WTC11 (cell line): ENCODE results near the gene EPN3. TPM values are rescaled to one million over a fixed set of nuclear protein-coding genes. Genes with fewer than 3 reads are reported as not detected.

Experiments
- ATAC-seq: fragments of 200-7000 bp; cut with Tn5 transposase; 2 replicates; pipeline ENCODE4 v1.10.0; 2021; ENCODE audit warnings: mild to moderate bottlenecking, moderate library complexity
- CTCF ChIA-PET: fragments of 300-600 bp; sonication (Branson Sonifier 250); formaldehyde crosslinking; loops from one replicate; lab custom pipeline; 2021; ENCODE audit warnings: antibody characterized with exemption; lab: Charles Lee
- POLR2A ChIA-PET: fragments of 350-600 bp; sonication (Branson Sonifier 250); formaldehyde crosslinking; loops from one replicate; lab custom pipeline; 2021; ENCODE audit warnings: antibody characterized with exemption; lab: Charles Lee
- DNase-seq: peaks from one replicate; pipeline ENCODE4 v3.0.0; 2021; ENCODE audit warnings: low spot score
- H3K27ac Mint-ChIP-seq: 2 replicates; pipeline ENCODE4 v1.8.0; 2021; ENCODE audit warnings: mixed read lengths
- H3K27me3 Mint-ChIP-seq: 2 replicates; pipeline ENCODE4 v1.8.0; 2021; ENCODE audit warnings: low read depth, mild to moderate bottlenecking, moderate library complexity, mixed read lengths
- H3K36me3 Mint-ChIP-seq: 2 replicates; pipeline ENCODE4 v1.8.0; 2021; ENCODE audit warnings: mixed read lengths
- H3K4me1 Mint-ChIP-seq: 2 replicates; pipeline ENCODE4 v1.8.0; 2022; ENCODE audit warnings: mixed read lengths
- H3K4me3 Mint-ChIP-seq: 2 replicates; pipeline ENCODE4 v1.8.0; 2021; ENCODE audit warnings: mild to moderate bottlenecking, moderate library complexity, mixed read lengths
- H3K9me3 Mint-ChIP-seq: 2 replicates; pipeline ENCODE4 v1.8.0; 2021; ENCODE audit warnings: mixed read lengths
- AFF4 ChIP-seq: sonication (generic); formaldehyde crosslinking; IDR thresholded peaks from 2 replicates; pipeline ENCODE4 v1.8.1; 2023; ENCODE audit warnings: mild to moderate bottlenecking, missing genetic modification reagents, borderline replicate concordance
- ATF1 ChIP-seq: sonication (generic); formaldehyde crosslinking; IDR thresholded peaks from 2 replicates; pipeline ENCODE4 v1.8.1; 2023; ENCODE audit warnings: mild to moderate bottlenecking, moderate library complexity, missing genetic modification reagents
- ERG ChIP-seq: fragments of 250-450 bp; sonication (Bioruptor Pico); IDR thresholded peaks from 2 replicates; pipeline ENCODE4 v1.8.0; 2021; ENCODE audit warnings: mild to moderate bottlenecking
- FOXK1 ChIP-seq: sonication (generic); formaldehyde crosslinking; IDR thresholded peaks from 2 replicates; pipeline ENCODE4 v1.8.0; 2022; ENCODE audit warnings: mild to moderate bottlenecking, moderate library complexity, missing genetic modification reagents
- FOXP1 ChIP-seq: sonication (generic); formaldehyde crosslinking; IDR thresholded peaks from 2 replicates; pipeline ENCODE4 v1.8.0; 2022; ENCODE audit warnings: missing genetic modification reagents, mild to moderate bottlenecking, moderate library complexity, borderline replicate concordance
- MLX ChIP-seq: sonication (generic); formaldehyde crosslinking; IDR thresholded peaks from 2 replicates; pipeline ENCODE4 v1.8.1; 2023; ENCODE audit warnings: mild to moderate bottlenecking, missing genetic modification reagents, moderate library complexity
- MXD4 ChIP-seq: fragments of 250-450 bp; sonication (Bioruptor Pico); IDR thresholded peaks from 2 replicates; pipeline ENCODE4 v1.8.0; 2021; ENCODE audit warnings: mild to moderate bottlenecking, moderate library complexity, borderline replicate concordance
- MYBL2 ChIP-seq: sonication (generic); formaldehyde crosslinking; IDR thresholded peaks from 2 replicates; pipeline ENCODE4 v1.8.1; 2023; ENCODE audit warnings: mild to moderate bottlenecking, moderate library complexity, missing genetic modification reagents
- NFATC4 ChIP-seq: fragments of 250-450 bp; sonication (Bioruptor Pico); IDR thresholded peaks from 2 replicates; pipeline ENCODE4 v1.9.0; 2021; ENCODE audit warnings: mild to moderate bottlenecking
- NFE2L1 ChIP-seq: sonication (generic); formaldehyde crosslinking; IDR thresholded peaks from 2 replicates; pipeline ENCODE4 v1.8.1; 2023; ENCODE audit warnings: missing genetic modification reagents
- TP53 ChIP-seq: sonication (generic); formaldehyde crosslinking; IDR thresholded peaks from 2 replicates; pipeline ENCODE4 v1.8.1; 2023; ENCODE audit warnings: mild to moderate bottlenecking, missing genetic modification reagents
- ZNF121 ChIP-seq: sonication (generic); formaldehyde crosslinking; IDR thresholded peaks from 2 replicates; pipeline ENCODE4 v1.8.0; 2023; ENCODE audit warnings: missing genetic modification reagents
- ZNF317 ChIP-seq: sonication (generic); formaldehyde crosslinking; IDR thresholded peaks from 2 replicates; pipeline ENCODE4 v1.8.1; 2023; ENCODE audit warnings: low read depth, mild to moderate bottlenecking, moderate library complexity, missing genetic modification reagents, borderline replicate concordance
- ZNF396 ChIP-seq: fragments of 250-450 bp; sonication (Bioruptor Pico); IDR thresholded peaks from 2 replicates; pipeline ENCODE4 v1.8.0; 2021; ENCODE audit warnings: mild to moderate bottlenecking, moderate library complexity, borderline replicate concordance
- total RNA-seq: library from RNA; stranded (reverse); gene quantifications from 3 replicates; pipeline ENCODE4 v1.2.3, GENCODE V29; 2021
- TF ChIP-seq, protein P1 (sequence below): sonication (generic); formaldehyde crosslinking; IDR thresholded peaks from 2 replicates; pipeline ENCODE4 v1.8.1; 2022; ENCODE audit warnings: low read depth, mild to moderate bottlenecking, moderate library complexity, missing genetic modification reagents, borderline replicate concordance
- TF ChIP-seq, protein P2 (sequence below): sonication (generic); formaldehyde crosslinking; IDR thresholded peaks from 2 replicates; pipeline ENCODE4 v1.8.0; 2022; ENCODE audit warnings: mild to moderate bottlenecking, missing genetic modification reagents
- TF ChIP-seq, protein P3 (sequence below): sonication (generic); formaldehyde crosslinking; IDR thresholded peaks from 2 replicates; pipeline ENCODE4 v1.8.1; 2022; ENCODE audit warnings: mild to moderate bottlenecking, moderate library complexity, missing genetic modification reagents
- TF ChIP-seq, protein P4 (sequence below): sonication (generic); formaldehyde crosslinking; IDR thresholded peaks from 2 replicates; pipeline ENCODE4 v1.8.0; 2022; ENCODE audit warnings: mild to moderate bottlenecking, missing genetic modification reagents

Gene EPN3
- total RNA-seq, 1 experiment from 2014 or later = 8.8 TPM

- no peak for TF ChIP-seq ZNF396 (CRISPR knock-in tag)
- no peak for TF ChIP-seq MYBL2 (CRISPR knock-in tag)
- TF ChIP-seq ATF1 (CRISPR knock-in tag) = no peak
- no peak for TF ChIP-seq ERG
- TF ChIP-seq FOXK1 = no peak
These were observed 8.2 kb downstream of the EPN3 start (continued) for GRCh38 chr17:50540560-50541401.

DNA sequence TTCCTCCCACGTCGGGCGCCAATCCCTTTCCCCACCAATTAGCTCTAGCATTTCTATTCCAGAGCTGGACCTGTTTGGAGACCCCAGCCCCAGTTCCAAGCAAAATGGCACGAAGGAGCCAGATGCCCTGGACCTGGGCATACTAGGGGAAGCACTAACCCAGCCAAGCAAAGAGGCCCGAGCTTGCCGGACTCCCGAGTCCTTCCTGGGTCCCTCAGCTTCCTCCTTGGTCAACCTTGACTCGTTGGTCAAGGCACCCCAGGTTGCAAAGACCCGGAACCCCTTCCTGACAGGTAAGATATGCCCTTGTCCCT, 8.8 kb downstream of the EPN3 start:
- ChIA-PET POLR2A (interaction anchor here (1.5 kb wide), 1 partner anchor 9 kb away, joined by 8 read pairs; the partner anchor contains the start of gene EPN3), CTCF (interaction anchor here (0.5 to 4.4 kb wide), 14 partner anchors 9 to 385 kb away, joined by 3 to 40 read pairs (median 7); partner anchors contain the start of genes EPN3, LRRC59 and RSAD1)
- no peaks in the 10 kb centered on the region for H3K9me3 Mint-ChIP-seq
- no peak for ATAC-seq
- H3K4me3 Mint-ChIP-seq = peak overlapping the region; percentile 73
- H3K27ac Mint-ChIP-seq = no peak overlapping the region
- no peak for DNase-seq
- TF ChIP-seq AFF4 (CRISPR knock-in tag) (no peak), TP53 (peak; percentile 24; the same call in 1 of the 2 replicates), ZNF317 (CRISPR knock-in tag) (no peak)
- peaks cover 10% of the 10 kb centered on the region; the same call in 1 of the 2 replicates for H3K36me3 Mint-ChIP-seq
- peaks cover 14% of the 10 kb centered on the region for H3K27me3 Mint-ChIP-seq
- peaks cover 28% of the 10 kb centered on the region for H3K4me1 Mint-ChIP-seq

GRCh38 chr17:50541716-50542688, 9.5 kb downstream of the EPN3 start:
- Mint-ChIP-seq H3K27me3 (peaks cover 14% of the 10 kb centered on the region), H3K4me3 (peak overlapping the region; percentile 81), H3K9me3 (no peaks in the 10 kb centered on the region), H3K27ac (peak overlapping the region; percentile 85), H3K4me1 (peaks cover 28% of the 10 kb centered on the region), H3K36me3 (peaks cover 3% of the 10 kb centered on the region; the same call in 1 of the 2 replicates)
- peak; percentile 90 for DNase-seq
- ATAC-seq = peak; percentile 79
- ChIA-PET CTCF (interaction anchor here (0.5 to 4.4 kb wide), 24 partner anchors 9 to 384 kb away, joined by 3 to 40 read pairs (median 6); partner anchors contain the start of genes CACNA1G, EPN3, LRRC59 and RSAD1), POLR2A (interaction anchor here (0.6 to 1.5 kb wide), 4 partner anchors 9 to 177 kb away, joined by 3 to 8 read pairs (median 4); partner anchors contain the start of genes CACNA1G, EPN3 and LUC7L3)
- TF ChIP-seq, protein P1, sequence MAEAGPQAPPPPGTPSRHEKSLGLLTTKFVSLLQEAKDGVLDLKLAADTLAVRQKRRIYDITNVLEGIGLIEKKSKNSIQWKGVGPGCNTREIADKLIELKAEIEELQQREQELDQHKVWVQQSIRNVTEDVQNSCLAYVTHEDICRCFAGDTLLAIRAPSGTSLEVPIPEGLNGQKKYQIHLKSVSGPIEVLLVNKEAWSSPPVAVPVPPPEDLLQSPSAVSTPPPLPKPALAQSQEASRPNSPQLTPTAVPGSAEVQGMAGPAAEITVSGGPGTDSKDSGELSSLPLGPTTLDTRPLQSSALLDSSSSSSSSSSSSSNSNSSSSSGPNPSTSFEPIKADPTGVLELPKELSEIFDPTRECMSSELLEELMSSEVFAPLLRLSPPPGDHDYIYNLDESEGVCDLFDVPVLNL = 0 out of 2 replicates have a peak, but pooled peaks have one; percentile 40
- TF ChIP-seq, protein P2, sequence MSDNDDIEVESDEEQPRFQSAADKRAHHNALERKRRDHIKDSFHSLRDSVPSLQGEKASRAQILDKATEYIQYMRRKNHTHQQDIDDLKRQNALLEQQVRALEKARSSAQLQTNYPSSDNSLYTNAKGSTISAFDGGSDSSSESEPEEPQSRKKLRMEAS (CRISPR knock-in tag) = peak; percentile 68; the same call in 1 of the 2 replicates
- TF ChIP-seq FOXP1 (peak; percentile 66), MLX (CRISPR knock-in tag) (no peak), NFE2L1 (no peak), NFATC4 (no peak), ZNF121 (no peak), MXD4 (CRISPR knock-in tag) (no peak), TP53 (no peak)
- TF ChIP-seq, protein P3, sequence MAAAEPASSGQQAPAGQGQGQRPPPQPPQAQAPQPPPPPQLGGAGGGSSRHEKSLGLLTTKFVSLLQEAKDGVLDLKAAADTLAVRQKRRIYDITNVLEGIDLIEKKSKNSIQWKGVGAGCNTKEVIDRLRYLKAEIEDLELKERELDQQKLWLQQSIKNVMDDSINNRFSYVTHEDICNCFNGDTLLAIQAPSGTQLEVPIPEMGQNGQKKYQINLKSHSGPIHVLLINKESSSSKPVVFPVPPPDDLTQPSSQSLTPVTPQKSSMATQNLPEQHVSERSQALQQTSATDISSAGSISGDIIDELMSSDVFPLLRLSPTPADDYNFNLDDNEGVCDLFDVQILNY (CRISPR knock-in tag) = peak; percentile 43; the same call in 1 of the 2 replicates
- TF ChIP-seq, protein P4, sequence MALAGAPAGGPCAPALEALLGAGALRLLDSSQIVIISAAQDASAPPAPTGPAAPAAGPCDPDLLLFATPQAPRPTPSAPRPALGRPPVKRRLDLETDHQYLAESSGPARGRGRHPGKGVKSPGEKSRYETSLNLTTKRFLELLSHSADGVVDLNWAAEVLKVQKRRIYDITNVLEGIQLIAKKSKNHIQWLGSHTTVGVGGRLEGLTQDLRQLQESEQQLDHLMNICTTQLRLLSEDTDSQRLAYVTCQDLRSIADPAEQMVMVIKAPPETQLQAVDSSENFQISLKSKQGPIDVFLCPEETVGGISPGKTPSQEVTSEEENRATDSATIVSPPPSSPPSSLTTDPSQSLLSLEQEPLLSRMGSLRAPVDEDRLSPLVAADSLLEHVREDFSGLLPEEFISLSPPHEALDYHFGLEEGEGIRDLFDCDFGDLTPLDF (CRISPR knock-in tag) = no peak
